T-helper 1 cell treated with Interleukin-12 subunit alpha and Interleukin-12 subunit beta and Interleukin-4 antibody, amounts not matched to agents 30 ng/mL and 1 ng/mL, for 36 hours (primary cell): ENCODE results near the gene ULK4. TPM values are rescaled to one million over a fixed set of nuclear protein-coding genes. Genes with fewer than 3 reads are reported as not detected.
"Not testable (repeated sequence)": the region's sequence is repeated elsewhere in the genome, so short reads cannot be mapped to it uniquely, and the experiment has no call there.

Experiments used
- intact Hi-C: fragments of 100-400 bp; cut with micrococcal nuclease; formaldehyde crosslinking; loops from one replicate; pipeline ENCODE4 v1.15.1; 2024
- total RNA-seq: library from RNA; stranded (reverse); gene quantifications from 2 replicates; pipeline ENCODE4 v1.2.3, GENCODE V29; 2022

The ULK4 gene
- total RNA-seq, 1 donor from 2014 or later = 9.9 TPM

- intact Hi-C loops = no loop called here
These were observed 87.9 kb downstream of the ULK4 start for GRCh38 chr3:41874022-41874421.

- intact Hi-C loops = no loop called here
These were observed 89.7 kb downstream of the ULK4 start for GRCh38 chr3:41872157-41872556.

GRCh38 chr3:41867533-41867932 is 94.4 kb downstream of the ULK4 start:
- intact Hi-C loops = no loop called here

GRCh38 chr3:41866298-41866697 is 95.6 kb downstream of the ULK4 start:
- intact Hi-C loops = no loop called here

GRCh38 chr3:41863024-41863423 is 98.9 kb downstream of the ULK4 start:
- intact Hi-C loops = no loop called here

GRCh38 chr3:41860489-41860888 is 101.4 kb downstream of the ULK4 start:
- intact Hi-C loops = not testable (repeated sequence)

DNA sequence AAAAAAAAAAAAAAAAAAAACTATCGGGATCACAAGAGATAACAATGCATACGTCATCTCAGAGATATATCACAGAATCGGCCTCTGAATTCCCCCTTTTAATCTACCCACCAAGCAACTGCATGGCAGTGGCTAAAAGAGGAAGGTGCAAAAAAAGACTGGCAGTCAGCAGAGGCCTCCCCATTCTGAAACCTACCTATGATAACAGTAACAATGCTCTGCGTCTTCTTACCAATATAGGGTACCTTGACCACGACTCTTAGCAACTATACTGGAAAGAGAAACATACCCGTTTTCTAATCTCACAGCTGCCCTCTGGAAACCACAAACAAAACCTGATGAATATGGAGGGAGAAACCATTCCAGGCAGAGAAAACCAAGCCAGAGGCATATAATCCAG is 106.9 kb downstream of the ULK4 start:
- intact Hi-C loops = no loop called here

DNA sequence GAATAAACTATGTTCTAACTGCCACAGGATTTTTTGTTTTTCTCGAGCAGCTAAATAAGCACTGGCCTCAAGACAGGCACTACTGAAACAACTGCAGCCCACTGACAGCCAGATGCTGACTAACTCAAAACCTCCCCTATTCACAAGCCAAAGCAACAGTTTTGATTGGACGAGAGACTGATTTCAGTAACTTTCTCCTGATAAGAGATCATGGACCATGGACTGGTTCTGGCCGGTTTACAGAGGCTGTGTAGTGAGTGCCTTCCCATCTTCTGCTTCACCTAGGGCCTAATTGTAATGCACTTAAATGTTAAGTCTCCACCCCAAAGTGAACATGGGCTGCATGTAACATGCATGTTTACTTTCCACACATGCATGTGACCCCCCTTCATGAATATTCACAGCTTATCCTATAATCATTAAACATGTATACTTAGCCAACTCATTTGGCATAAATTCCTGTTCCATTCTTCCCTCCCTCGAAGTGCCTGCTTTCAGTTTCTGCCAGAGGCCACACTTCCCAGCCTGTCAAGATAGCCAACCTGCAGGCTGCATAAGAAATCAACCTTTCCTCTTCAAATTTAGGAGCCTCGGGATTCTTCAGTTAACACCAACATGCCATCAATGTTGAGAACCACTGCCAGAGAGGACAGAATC is 108.2 kb downstream of the ULK4 start:
- intact Hi-C loops = no loop called here

- intact Hi-C loops = no loop called here
These were observed 112.9 kb downstream of the ULK4 start for GRCh38 chr3:41848753-41849574.

- intact Hi-C loops = no loop called here
These were observed 114.2 kb downstream of the ULK4 start for GRCh38 chr3:41847679-41848078.

- intact Hi-C loops = no loop called here
These were observed 115.1 kb downstream of the ULK4 start for GRCh38 chr3:41846850-41847249.

- intact Hi-C loops = no loop called here
These were observed 116.1 kb downstream of the ULK4 start for GRCh38 chr3:41845826-41846225.

- intact Hi-C loops = not testable (repeated sequence)
These were observed 117.6 kb downstream of the ULK4 start for GRCh38 chr3:41844256-41844655.

DNA sequence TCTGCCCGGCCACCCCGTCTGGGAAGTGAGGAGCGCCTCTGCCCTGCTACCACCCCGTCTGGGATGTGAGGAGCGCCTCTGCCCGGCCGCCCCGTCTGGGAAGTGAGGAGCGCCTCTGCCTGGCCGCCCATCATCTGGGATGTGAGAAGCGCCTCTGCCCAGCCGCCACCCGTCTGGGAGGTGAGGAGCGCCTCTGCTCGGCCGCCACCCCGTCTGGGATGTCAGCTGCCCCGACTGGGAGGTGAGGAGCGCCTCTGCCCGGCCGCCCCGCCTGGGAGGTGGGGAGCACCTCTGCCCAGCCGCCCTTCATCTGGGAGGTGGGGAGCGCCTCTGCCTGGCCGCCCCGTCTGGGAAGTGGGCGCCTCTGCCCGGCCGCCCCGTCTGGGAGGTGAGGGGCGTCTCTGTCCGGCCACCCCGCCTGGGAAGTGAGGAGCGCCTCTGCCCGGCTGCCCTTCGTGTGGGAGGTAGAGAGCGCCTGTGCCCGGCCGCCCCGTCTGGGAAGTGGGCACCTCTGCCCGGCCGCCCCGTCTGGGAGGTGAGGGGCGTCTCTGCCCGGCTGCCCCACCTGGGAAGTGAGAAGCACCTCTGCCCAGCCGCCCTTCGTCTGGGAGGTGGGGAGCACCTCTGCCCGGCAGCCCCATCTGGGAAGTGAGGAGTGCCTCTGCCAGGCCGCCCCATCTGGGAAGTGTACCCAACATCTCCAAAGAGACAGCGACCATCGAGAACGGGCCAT is 120.8 kb downstream of the ULK4 start:
- intact Hi-C loops = not testable (repeated sequence)

DNA sequence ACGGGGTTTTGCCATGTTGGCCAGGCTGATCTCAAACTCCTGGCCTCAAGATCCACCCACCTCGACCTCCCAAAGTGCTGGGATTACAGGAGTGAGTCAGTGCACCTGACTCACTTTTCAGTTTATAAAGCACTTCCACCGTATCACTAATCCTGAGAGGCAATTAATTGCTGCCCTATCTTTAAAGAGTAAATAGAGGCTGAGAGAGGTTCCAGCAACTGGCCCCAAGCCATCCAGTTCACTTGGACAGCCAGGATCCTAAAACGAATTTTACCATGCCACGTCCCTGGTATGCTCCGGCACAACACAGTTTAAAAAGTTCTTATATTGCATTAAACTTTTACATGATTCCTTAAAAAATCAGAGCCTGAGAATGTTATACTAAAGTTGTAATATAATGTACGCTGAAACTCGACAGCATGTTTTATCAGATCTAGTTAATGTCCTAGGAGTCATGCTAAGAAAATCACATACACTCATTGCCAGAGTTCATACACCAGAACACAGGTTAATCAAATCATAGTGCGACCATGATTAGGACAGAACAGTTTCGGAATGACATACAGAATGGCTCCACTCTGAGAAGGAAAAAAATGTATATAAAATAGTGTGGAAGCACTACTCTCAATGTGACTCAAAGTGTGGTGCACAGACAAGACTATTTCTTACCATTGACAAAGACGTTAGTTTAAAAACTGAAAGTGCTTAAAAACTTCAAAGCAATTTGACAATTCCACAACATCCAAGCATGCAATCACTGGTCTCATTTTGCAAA is 125.4 kb downstream of the ULK4 start:
- intact Hi-C loops = no loop called here

- intact Hi-C loops = no loop called here
These were observed 128.3 kb downstream of the ULK4 start for GRCh38 chr3:41833628-41834027.

DNA sequence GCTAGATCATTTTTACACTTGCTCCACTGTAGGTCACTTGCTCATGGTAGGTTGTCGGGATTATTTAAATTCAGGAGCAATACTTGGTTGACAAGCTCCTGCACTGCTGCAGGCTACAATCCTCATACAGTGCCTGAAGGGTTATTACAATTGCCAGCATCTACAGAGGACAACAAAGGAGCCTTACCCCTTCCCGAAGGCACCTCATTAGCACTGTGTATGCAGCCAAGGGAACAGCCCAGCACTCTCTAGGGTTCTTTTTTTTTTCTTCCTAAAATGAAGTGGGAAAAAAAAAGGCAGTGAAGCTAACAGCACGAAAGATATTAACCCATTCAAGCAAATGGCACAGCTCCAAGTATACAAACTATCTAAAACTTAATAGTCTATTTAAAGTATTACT is 142.7 kb downstream of the ULK4 start:
- intact Hi-C loops = no loop called here

GRCh38 chr3:41808618-41809017 is 153.3 kb downstream of the ULK4 start:
- intact Hi-C loops = no loop called here

GRCh38 chr3:41808152-41808551 is 153.8 kb downstream of the ULK4 start:
- intact Hi-C loops = no loop called here

DNA sequence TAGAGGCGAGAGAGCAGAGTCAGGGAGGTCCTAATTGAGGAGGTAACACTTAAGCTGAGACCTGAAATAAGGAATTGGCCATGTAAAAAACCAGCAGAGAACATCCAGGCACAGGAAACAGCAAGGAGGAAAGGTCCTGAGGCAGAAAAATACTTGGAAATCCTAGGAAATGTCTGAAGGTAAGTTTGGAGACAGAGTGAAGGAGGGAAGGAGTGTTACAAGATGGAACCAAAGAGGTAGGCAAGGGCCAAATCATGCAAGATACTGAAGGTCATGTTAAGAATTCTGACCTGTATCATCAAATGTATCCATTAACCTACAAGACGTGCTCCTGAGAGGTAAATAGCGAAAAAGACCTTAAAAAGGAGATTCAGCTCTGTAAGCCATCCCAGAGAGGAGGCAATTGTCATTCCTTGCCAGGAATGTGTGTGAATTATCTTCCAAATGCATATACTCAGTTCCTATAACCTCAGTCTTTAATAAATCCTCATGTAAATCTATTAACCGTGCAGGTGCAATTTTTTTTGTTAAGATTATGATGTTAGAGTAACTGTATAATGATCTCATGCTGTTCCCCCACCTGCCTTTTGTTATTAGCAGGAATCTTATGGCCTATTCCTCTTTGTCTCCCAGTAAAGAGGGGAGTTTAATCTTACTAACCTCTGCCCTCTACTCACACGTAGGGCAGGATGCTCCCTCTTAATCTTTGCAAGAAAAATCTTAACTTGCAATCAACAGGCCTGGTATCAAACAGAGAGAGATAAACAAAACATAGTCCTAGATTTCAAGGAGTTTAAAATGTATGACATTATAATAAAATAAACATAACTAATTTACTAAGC is 166.9 kb downstream of the ULK4 start:
- intact Hi-C loops = no loop called here

DNA sequence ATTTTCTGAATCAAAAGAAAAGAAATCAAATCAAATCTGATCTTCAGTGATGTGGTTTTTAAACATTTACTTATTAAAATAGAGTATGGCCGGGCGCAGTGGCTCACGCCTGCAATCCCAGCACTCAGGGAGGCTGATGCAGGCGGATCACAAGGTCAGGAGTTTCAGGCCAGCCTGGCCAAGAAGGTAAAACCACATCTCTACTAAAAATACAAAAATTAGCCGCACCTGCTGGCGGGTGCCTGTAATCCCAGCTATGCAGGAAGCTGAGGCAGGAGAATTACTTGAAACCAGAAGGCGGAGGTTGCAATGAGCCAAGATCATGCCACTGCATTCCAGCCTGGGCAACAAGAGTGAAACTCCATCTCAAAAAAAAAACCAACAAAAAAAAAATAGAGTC is 169.1 kb downstream of the ULK4 start:
- intact Hi-C loops = no loop called here
